Esophagus muscularis mucosa (tissue), 4 donors: ENCODE measurements around the gene TRERF1. TPM values are rescaled to one million over a fixed set of nuclear protein-coding genes. Genes with fewer than 3 reads are reported as not detected.
"Not testable (repeated sequence)": the region's sequence is repeated elsewhere in the genome, so short reads cannot be mapped to it uniquely, and the experiment has no call there.

Experiments used
- DNase-seq: peaks from one replicate; pipeline ENCODE4 v3.0.0-alpha.2; 2017; ENCODE audit errors: extremely low spot score
- H3K27ac ChIP-seq, 4 donors: fragments of 200-600 bp; sonication (generic); replicated peaks in 1 of 4; 1 replicate in 3 of 4; 2 replicates in 1 of 4; pipeline ENCODE4 v1.5.1; 2016 to 2019; ENCODE audit warnings: mild to moderate bottlenecking in 1 of 4
- H3K27me3 ChIP-seq, 4 donors: fragments of 200-600 bp; sonication (generic); one replicate each; pipeline versions ENCODE4 v1.5.1 to v1.6.0; 2016 to 2019
- H3K36me3 ChIP-seq, 4 donors: fragments of 200-600 bp; sonication (generic); one replicate each; pipeline ENCODE4 v1.5.1; 2016 to 2019
- H3K4me1 ChIP-seq, 4 donors: fragments of 200-600 bp; sonication (generic); one replicate each; pipeline ENCODE4 v1.5.1; 2016 to 2019
- H3K4me3 ChIP-seq, 4 donors: fragments of 200-600 bp; sonication (generic); 1 replicate in 2 of 4; 2 replicates in 2 of 4; pipeline ENCODE4 v1.5.1; 2016 to 2019; ENCODE audit warnings: mild to moderate bottlenecking in 4 of 4, moderate library complexity in 1 of 4
- H3K9me3 ChIP-seq, 4 donors: fragments of 200-600 bp; sonication (generic); 1 replicate in 3 of 4; 2 replicates in 1 of 4; pipeline ENCODE4 v1.5.1; 2016 to 2019
- CTCF ChIP-seq, 3 experiments: fragments of 200-600 bp in 2 of 3; fragments of 450-650 bp in 1 of 3; sonication (generic) in 2 of 3; IDR thresholded peaks; one replicate each; pipeline ENCODE4 v1.5.1; 2017 to 2019; ENCODE audit warnings: antibody characterized with exemption in 3 of 3, mild to moderate bottlenecking in 2 of 3, moderate library complexity in 1 of 3
- EP300 ChIP-seq: sonication (generic); formaldehyde crosslinking; IDR thresholded peaks from one replicate; pipeline ENCODE4 v1.6.1; 2017; ENCODE audit warnings: antibody characterized with exemption
- POLR2A ChIP-seq: fragments of 450-650 bp; IDR thresholded peaks from one replicate; pipeline ENCODE4 v1.6.1; 2017; ENCODE audit warnings: antibody characterized with exemption, moderate library complexity, mild to moderate bottlenecking, low read depth
- POLR2AphosphoS5 ChIP-seq, 2 donors: sonication (generic); formaldehyde crosslinking; IDR thresholded peaks; one replicate each; pipeline ENCODE4 v1.6.1; 2017; ENCODE audit warnings: antibody characterized with exemption in 2 of 2
- WGBS: methylation state at CpG from one replicate; pipeline ENCODE4 v1.1.5; 2018; 5-methylcytosine and 5-hydroxymethylcytosine counted together
- intact Hi-C: fragments of 100-400 bp; cut with DNase I; formaldehyde crosslinking; loops from one replicate; pipeline ENCODE4 v1.15.1; 2023
- total RNA-seq, 4 donors: library from RNA; depleted of rRNA; stranded (reverse); fragments of >200 nt; gene quantifications; one replicate each; pipeline versions ENCODE4 v1.1.0 to v1.2.1, GENCODE V29; 2016

TRERF1 gene
- total RNA-seq, 4 donors from 2014 or later = 4.6 to 8.6 (median 6.4) TPM

- WGBS = 75% methylated on average over 3 of the region's 3 CpGs
- no peak for DNase-seq
- Histone ChIP-seq H3K27me3 (no peaks in the 10 kb centered on the region), H3K4me1 (peaks cover 29 to 61% (median 53%) of the 10 kb centered on the region in 4 donors), H3K27ac (no peak overlapping the region), H3K9me3 (no peaks in the 10 kb centered on the region), H3K4me3 (no peak overlapping the region), H3K36me3 (no peaks in the 10 kb centered on the region)
- TF ChIP-seq EP300 (no peak), POLR2A (no peak), POLR2AphosphoS5 (IDR thresholded peaks at IDR 0.05) (no peak), CTCF (IDR thresholded peaks at IDR 0.05) (no peak)
- intact Hi-C loops = no loop called here
Observed at GRCh38 chr6:42446996-42447395, 4.7 kb downstream of the TRERF1 start.

- no peak overlapping the region for H3K4me3 ChIP-seq
- H3K27ac ChIP-seq = no peak overlapping the region
- DNase-seq = no peak
- intact Hi-C loops = no loop called here
- no peaks in the 10 kb centered on the region for H3K9me3 ChIP-seq
- no peaks in the 10 kb centered on the region for H3K27me3 ChIP-seq
- H3K36me3 ChIP-seq = no peaks in the 10 kb centered on the region
- TF ChIP-seq CTCF (IDR thresholded peaks at IDR 0.05) = no peak
- TF ChIP-seq POLR2AphosphoS5 (IDR thresholded peaks at IDR 0.05) = no peak
- TF ChIP-seq EP300 = no peak
- no peak for TF ChIP-seq POLR2A
- peaks cover 35 to 66% (median 59%) of the 10 kb centered on the region in 4 donors for H3K4me1 ChIP-seq
- 100% methylated on average over 5 of the region's 5 CpGs for WGBS
Observed at GRCh38 chr6:42446370-42446769, 5.4 kb downstream of the TRERF1 start.

- H3K4me3 ChIP-seq, H3K36me3 ChIP-seq, intact Hi-C loops, H3K27me3 ChIP-seq, H3K27ac ChIP-seq, H3K9me3 ChIP-seq, DNase-seq: not testable (repeated sequence)
- WGBS = 95% methylated on average over 7 of the region's 7 CpGs
- H3K4me1 ChIP-seq = peaks cover 37 to 66% (median 61%) of the 10 kb centered on the region in 4 donors
Observed at GRCh38 chr6:42445955-42446354, 5.8 kb downstream of the TRERF1 start.

- H3K36me3 ChIP-seq = no peaks in the 10 kb centered on the region
- WGBS = 42% methylated on average over 11 of the region's 11 CpGs
- no peak for DNase-seq
- H3K4me1 ChIP-seq = peaks cover 33 to 68% (median 60%) of the 10 kb centered on the region in 4 donors
- TF ChIP-seq POLR2A = no peak
- no peak for TF ChIP-seq CTCF (IDR thresholded peaks at IDR 0.05)
- no peak for TF ChIP-seq EP300
- no peak for TF ChIP-seq POLR2AphosphoS5 (IDR thresholded peaks at IDR 0.05)
- H3K27me3 ChIP-seq = no peaks in the 10 kb centered on the region
- no peaks in the 10 kb centered on the region for H3K9me3 ChIP-seq
- intact Hi-C loops = no loop called here
- peak overlapping the region; percentile 50 to 69 (median 62) for H3K27ac ChIP-seq
- peak overlapping the region; percentile 2 to 31 (median 18) for H3K4me3 ChIP-seq
Observed at GRCh38 chr6:42443312-42444060, 8.2 kb downstream of the TRERF1 start.

GRCh38 chr6:42441697-42442081 lies 10.0 kb downstream of the TRERF1 start:
- intact Hi-C loops = no loop called here
- Histone ChIP-seq H3K36me3 (no peaks in the 10 kb centered on the region), H3K4me3 (peak overlapping the region; percentile 26 to 50 (median 36)), H3K9me3 (no peaks in the 10 kb centered on the region), H3K4me1 (peaks cover 33 to 64% (median 59%) of the 10 kb centered on the region in 4 donors), H3K27ac (peak overlapping the region; percentile 78 to 86 (median 82)), H3K27me3 (no peaks in the 10 kb centered on the region)
- no peak for TF ChIP-seq CTCF (IDR thresholded peaks at IDR 0.05)
- no peak for DNase-seq
- WGBS = 45% methylated on average over 5 of the region's 5 CpGs
